Stimulated activated CD4-positive, alpha-beta T cell treated with anti-CD3 and anti-CD28 coated beads, Interleukin-1b, Interleukin-23, amount 100 ng/mL, for 24 hours (primary cell): ENCODE measurements around the gene RMRP.

Experiments
- DNase-seq, 4 experiments: peaks; one replicate each; pipeline ENCODE4 v3.0.0-alpha.2; 2020; ENCODE audit warnings: low read depth in 4 of 4, low spot score in 1 of 4

Gene RMRP

DNA sequence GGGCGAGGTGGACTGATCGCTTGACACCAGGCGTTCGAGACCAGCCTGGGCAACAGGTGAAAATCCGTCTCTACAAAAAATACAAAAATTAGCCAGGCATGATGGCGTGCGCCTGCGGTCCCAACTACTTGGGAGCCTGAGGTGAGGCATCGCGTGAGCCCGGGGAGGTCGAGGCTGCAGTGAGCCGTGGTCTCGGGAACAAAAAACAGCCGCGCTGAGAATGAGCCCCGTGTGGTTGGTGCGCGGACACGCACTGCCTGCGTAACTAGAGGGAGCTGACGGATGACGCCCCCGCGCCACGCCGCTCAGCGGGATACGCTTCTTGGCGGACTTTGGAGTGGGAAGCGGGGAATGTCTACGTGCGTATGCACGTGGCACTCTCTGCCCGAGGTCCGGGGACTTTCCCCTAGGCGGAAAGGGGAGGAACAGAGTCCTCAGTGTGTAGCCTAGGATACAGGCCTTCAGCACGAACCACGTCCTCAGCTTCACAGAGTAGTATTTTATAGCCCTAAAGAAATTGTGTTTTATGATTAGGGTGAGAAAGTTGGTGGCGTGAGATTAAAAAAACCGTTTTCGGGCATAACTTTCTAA lies at the start of gene RMRP:
Gene RMRP, minus strand, starts transcription at position 474 of the 591 bp plus-strand sequence.
- peak; percentile 83 to 96 (median 90) for DNase-seq

DNA sequence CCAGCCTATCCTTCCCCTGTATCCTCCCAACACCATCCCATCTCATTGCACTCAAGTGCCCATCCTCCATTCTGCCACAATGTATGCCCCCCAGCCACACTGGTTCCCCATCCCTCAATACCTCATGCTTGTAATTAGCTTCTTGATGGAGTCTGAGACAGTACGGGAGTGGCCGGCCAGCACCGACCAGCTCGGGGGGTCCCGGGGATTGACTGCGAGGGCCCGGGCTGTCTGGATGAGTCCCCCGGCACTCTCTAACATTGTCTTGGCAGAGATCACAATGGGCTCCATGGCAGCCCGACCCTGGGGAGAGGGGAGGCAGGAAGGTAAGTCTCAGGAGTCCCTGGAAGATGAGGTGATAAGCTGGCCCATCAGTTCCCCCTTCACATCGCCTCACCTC lies 49.1 kb upstream of the RMRP start:
- DNase-seq, result no peak

DNA sequence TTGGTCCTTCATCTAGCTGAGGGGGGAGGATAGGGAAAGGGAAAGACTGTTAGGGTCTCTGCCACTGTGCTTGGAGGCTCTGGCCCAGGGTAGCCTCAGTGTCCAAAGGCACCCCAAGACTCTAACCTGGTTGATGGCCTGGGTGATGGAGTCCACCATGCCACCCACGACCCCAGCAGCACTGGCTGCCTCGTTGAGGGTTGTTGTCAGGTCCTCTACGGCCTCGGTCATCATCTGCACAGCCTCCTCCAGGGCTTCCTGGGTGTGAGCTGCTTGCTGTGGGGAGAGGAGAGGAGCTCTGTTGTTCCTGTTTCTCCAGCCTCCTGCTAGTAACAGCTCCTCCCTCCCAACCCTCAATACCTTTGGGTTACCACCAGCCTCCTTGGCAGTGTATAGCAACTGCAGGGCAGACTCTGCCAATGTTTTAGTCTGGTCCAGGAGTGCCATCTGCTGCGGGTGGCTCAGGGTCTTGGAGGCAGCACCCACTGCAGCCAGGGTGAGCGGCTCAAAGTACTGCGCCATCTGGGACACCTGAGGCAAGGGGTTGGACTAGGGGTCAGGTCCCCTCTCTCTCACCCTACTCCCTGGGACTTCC lies 48.1 kb upstream of the RMRP start:
- DNase-seq, result no peak

DNA sequence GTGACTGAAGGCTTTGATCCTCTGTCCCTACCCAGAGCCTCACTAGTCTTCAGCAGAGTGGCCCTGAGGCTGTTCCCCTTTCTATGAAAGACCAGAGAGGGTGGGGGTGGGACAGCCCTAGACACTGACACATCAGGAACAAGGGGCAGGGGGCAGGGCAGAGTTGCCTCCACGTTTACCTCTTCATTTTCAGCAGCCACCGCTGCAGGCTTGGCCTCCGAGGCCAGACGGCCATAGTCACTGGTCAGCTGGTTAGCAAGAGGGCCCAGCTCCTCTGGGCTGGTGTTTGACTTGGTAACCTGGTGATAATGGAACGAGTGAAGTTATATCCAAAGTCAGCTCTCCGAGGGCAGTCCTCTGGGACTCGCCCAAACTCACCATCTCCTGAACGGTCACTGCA lies 47.6 kb upstream of the RMRP start:
- DNase-seq, result no peak

DNA sequence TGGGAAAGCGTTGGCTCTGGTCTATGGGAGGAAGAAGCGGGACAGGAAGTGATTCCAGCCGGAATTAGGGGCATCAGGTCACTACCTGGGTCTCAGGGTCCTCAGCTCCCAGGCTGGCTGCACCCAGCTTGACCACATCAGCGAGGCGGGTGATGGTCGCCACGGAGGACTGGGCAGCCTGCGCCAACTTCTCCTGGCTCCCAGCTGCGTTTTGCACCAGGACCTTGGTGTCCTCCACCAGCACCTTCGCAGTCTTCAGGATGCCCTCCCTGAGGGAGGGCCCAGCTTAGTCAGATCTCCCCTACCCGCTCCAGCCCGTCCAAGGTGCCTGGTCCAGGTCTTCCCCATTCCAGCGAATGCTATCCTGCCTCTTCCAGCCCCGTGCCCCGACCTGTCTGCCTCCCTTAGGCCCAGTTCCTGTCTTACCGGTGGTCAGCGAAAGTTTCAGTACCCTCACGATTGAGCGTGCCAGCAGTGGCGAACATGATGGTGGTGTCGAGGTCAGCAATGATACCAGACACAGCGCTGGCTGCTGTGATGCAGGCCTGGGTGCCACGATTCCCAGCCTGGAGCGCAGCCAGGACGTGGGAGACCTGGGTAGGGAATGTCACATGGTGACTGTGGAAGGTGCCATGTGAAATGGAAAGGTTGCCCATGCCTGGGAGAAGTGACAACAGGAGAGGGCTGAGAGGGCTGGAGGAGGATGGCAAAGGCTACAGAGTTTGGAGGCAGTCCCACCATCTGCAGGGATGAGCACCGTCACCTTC lies 46.3 kb upstream of the RMRP start:
- no peak for DNase-seq

DNA sequence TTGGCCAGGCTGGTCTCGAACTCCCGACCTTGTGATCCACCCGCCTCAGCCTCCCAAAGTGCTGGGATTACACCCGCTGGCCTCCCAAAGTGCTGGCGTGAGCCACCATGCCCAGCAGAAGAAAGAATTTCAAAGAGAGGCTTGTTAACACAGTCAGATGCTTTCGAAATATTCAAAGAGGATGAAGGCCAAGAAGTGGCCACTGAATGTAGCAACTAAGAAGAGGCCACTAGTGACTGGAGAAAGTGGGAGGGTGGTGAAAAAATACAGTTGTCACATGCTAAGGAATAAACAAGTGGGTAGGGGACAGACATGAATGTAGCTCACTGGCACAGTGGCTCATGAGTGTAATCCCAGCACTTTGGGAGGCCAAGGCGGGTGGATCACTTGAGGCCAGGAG lies 44.9 kb upstream of the RMRP start:
- DNase-seq, result no peak

DNA sequence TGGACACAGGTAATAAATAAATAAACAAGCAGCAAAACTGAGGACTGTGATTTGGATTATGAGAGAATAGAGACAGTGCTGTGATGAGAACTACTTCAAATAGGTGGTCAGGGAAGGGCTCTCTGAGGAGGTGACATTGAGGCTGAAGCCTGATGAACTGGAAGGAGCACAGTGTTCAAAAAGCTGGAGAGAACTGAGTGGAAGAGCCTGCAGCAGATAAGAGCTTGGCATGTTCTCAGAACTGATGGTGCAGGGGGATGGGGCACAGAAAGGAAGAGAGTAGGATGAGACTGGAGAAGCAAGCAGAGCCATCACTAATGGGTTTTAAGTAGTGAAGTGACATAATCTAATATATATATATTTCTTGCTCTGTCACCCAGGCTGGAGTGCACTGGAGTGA lies 43.1 kb upstream of the RMRP start:
- DNase-seq, result no peak

DNA sequence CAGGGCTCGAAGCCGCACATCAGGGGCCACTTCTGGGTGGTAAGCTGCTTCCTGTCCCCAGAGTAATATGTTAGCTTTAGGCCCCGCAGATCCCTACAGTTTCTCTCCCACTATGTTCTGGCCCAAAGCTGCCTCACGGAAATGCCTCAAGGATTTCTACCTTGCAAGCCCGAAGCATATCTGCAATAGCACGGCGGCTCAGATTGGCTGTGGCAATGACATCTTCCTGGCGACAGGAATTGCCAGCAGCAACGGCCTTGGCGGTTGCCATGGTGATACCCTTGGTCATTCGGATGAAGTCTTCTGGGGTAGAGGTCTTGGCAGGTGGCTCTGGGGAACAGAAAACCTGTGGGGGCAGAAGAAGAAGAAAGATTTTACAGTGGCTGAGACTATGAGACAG lies 42.2 kb upstream of the RMRP start:
- DNase-seq, result no peak

DNA sequence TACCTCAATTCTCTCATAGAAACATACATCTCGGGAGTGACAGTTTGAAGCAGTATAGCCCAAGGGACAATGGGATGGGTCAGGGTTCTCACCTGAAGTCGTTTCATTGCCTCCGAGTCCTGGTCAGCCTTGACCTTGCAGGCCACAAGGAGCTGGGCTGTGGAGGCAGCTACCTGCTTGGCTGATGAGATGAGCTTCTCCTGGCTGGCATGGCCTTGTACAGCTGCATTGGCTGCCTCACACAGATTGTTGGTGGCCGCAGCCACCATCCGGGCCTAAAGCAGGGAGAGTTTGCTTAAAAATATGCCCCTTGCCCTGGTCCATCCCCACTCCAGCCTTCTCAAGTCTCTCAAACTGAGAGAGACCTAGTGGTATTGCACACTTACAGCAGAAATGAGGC lies 40.4 kb upstream of the RMRP start:
- no peak for DNase-seq

DNA sequence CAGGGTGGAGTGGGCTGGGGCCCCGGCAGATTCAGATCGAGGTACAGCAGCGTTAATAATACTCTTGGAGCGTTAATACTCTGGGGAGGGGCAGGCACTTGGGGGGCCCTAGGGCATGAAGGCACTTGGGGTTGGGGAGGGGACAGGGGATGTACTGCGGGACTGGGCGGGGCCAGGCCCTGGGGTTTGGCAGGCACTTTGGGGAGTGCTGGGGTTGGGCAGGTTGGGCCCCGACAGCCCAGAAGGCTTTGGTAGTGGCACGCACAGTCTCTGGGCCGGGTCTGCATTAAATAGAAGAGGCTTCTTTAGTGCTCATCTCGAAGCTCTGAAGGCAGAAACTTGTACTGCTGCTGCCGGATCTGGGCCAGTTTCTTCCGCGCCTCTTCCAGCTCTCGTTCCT lies 39.7 kb upstream of the RMRP start:
- no peak for DNase-seq

DNA sequence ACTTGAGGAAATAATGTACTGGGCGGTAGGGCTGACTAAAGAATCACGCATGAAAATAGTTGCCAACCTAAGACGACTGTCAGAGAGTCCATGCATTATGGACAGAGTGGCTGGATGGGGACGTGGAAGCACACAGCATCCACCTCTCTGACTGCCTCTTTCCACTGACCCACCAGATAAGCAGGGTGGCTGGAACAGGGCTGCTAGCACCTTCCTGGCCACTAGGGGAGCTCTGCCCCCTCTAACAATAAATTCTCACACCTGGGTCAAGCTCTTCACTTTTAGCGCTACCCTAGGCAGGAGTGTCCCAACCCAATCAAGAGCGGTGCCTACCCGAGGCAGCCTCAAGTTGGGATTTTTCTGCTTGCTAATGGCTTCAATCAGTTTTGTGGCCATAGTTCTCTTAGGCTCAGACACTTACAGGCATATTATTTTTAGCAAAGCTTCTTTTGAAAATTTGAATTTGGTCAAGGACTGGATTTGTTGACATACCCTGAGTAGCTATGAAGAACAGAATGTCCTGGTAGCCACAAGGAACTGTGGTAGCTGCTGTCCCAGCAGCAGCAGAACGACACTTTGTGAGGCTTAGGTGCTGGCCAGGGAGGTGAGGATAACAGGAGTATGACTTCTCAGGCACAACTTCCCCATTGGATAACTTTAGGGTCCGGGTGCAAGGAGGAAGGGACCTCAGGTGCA lies 38.8 kb upstream of the RMRP start:
- peak in 1 of 4 experiments; percentile 33 for DNase-seq

DNA sequence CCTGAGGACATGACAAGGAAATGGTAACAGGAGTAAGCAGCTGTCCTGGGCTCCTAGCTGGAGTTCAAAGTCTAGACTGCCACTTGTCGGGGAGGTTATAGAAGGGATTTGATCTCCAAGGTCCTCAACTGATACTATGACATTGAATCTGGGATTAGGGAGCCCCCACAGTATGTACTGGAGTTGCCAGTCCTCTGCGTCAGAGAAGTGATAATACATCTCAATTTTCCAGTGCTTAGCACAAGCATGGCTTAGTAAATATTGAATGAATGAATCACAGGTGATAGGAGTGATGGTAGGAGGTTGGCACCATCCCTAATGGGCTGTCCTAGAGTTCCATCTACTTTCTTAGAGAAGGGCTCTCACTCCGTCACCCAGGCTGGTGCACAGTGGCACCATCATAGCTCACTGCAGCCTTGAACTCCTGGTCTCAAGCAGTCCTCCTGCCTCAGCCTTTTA lies 38.2 kb upstream of the RMRP start:
- no peak for DNase-seq

DNA sequence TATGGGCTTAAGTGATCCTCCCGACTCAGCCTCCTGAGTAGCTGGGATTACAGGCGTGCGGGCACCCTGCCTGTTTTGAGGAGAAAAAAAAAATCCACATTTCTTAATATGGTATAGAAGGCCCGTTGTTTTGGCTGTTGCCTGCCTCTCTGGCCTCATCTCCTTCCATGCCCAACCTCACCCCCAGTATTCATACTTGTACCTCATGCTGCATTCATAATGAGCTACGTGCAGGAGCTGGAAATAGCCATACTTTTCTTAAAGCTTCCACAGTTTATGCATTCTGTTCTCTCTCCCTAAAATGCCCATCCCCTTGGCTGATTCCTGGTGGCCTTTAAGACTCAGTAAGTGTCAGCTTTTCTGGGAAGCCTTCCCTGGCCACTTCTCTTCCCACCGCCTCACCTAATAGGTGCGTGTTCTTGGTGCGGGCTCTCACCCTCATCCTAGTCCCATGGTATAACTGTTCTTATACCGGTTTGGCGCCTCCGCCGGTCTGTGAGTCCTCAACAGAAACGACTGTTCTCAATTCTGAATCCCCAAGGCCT lies 34.0 kb upstream of the RMRP start:
- DNase-seq, result no peak

DNA sequence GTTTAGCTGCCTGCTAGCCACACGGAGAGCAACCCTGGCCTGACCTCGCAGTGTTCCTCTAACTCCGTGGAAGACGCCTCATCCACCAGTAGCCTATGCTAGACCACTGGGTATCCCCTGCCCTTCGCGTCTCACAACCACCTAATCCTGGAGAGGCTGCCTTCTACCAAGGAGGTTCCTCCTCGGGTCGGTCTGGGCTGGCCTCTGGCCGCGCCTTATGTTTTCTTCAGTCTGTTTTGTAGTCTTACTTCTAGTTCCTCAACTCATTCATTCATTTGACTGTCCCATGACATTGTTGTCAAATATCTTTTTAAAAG lies 33.5 kb upstream of the RMRP start:
- no peak for DNase-seq

DNA sequence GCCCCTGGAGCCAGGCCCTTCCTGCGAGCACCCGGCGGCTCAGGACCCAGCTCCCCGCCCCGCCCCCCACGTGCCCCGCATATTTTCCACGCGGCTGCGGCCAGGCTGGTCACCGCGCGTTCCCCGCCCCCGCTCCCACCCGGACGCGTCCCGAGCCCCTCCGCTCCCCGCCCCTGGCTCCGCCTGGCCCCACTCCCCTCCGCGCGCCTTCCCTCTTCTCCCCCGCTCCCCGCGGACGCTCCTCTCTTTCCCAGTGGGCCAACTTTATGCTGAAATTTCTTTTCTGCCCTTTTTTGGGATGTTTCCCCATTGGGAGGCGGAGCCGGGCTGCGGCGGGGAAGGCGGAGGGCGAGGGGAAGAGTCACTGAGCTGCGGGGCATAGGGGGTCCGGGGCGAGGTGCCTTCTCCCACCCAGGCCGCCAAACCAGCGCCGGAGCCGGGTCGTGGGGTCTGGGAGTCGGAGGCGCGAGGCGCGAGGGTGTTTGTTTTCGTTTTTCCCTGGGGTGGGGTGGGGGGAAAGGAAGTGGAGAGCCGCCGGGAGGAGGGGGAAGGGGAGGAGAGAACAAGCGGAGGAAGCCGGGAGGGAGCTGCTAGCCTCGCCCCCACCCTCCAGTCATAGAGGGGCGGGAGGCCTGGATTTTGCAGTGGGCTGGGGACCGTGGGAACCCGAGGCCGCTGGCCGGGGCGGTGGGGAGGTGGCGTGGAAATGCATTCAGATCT lies 33.0 kb upstream of the RMRP start:
- DNase-seq, result no peak

DNA sequence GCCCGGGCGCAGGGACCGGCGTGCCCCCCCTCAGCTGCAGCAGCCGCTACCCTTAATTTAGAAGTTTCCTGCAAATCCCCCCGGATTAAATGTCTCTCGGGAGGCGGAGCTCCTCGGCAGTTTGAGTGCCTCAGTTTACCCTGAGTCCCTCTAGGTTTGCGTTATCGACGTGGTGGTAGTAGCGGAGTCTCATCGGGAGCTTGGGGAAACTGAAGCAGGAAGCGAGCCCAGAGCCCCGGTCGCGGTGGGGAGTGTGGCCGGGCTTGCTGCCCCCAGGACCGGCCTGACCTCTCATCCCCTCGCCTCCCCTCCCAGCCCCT lies 32.4 kb upstream of the RMRP start:
- no peak for DNase-seq

DNA sequence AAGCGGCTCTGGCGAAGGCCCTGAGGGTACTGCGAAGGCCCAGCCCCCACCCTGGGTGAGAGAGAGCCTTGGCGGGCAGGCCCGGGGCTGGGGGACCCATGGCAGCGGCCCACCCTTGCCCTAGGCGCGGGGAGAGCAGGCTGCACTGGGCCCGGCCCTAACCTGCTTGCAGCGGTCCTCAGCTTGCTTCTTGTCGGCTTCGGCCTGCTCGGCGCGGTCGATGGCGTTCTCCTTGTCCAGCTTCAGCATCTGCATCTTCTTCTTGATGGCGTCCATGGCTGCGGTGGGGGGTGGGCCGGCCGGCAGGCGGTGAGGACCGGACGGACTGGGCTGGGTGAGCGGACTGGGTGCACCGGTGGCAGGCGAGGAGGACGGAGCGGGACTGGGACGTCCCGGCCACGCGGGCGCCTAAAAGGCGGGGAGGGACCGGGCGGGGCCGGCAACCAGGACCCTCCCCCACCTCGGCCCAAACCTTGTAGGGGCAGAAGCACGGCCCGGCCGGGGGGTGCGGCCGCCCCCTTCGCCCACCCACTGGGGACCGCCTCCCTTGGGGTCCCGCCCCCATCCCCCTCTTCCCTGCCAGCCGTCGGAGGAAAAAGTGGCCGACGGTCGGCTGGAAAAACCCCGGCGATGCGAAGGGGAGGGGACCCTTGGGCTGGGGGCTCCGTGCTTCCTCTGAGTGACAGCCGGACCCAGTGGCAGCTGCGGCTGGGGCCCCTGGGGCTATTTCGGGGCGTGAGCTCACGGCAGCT lies 31.9 kb upstream of the RMRP start, which contains the start of gene TPM2:
Gene TPM2, minus strand, starts transcription at position 384 of the 752 bp plus-strand sequence. Its CDS starts 108 bp downstream, at position 276.
- DNase-seq, result no peak

DNA sequence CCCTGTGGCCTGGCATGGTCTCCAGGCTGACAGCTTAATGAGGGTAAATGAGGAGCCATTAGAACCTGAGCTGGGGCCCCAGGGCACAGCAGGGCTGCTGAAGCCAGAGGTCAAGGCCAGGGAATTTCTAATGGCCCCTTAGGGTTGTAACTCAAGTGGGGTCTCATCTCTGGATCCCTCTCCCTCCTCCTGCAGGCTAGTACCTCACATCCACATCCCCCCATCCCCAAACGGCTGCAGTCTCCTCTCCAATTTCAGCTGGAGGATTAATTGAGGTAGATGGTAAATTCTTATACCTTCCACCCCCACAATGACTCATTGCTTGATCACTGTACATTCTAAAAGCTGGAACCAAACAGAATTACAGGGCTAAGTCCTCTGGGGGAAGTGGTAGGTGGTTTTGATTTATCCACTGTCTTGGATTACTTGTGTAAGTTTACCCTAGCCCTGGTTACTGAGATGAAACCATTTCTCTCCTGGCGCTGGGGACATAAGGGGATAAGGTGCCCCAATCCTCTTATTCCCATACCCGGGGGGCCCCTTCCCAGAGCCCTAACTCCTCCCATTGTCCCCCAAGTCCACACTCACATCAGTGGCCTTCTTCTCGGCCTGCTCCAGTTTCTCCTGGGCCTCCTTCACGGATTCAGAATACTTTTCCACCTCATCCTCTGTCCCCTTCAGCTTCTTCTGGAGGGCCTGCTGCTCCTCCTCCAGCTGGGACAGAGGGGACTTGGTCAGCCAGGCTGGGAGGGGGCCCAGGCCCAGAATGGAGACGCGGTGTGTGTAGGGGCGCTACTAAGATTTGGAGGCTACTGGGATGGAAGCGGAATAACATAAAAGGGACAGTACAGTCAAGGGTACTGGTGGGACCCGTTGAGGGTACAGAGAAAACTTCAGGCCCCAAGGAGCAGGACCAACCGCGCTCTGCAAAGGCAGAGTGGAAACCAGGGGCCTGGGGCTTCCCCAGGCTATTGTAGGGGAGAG lies 31.0 kb upstream of the RMRP start:
- no peak for DNase-seq

DNA sequence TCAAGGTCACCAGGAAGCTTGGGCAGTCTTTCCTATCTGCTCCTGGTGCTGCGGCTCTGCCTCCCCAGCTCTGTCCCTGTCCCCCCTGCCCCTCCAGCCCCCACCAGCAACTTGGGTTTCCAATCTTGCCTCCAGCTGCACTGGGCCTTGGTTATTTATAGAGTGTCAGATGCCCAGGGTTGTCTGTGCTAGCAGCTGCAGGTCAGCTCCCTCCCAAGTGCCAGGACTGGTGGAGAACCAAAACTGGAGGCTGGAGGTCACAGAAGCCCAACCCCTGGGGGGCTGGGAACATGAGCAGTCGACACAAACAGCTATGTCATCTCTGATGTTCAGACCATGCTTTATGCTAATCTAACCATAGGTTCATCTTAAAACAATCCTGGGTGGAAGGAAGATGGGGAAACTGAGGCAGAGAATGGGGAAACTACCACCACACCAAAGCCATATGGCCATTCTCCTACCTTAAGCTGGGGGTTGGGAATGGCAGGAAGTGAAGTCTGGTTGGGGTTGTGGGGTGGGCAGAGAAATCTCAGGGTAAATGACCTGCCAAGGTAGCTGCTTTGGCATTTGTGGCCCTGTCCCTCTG lies 30.2 kb upstream of the RMRP start:
- no peak for DNase-seq
